Measurements from ENCODE around the gene CT47A1.
"Not testable (repeated sequence)": the region's sequence is repeated elsewhere in the genome, so short reads cannot be mapped to it uniquely, and the experiment has no call there.

The CT47A1 gene

DNA sequence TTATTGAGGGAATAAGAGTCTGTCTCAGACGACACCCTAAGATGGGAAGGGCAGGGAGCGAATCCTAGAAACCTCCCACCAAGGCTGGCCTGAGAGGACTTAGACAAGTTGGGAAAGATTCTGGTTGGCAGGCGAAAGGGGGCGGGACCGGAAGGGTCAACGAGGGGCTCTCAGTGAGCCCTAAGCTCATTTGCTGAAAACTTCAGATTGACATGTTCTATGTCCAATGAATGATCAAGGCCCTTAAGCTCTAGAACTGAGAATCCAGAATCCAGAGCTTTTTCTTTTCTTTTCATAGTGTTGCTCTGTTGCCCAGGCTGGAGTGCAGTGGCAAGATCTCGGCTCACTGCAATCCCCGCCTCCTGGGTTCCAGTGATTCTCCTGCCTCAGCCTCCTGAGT lies at the start of gene CT47A1:
TSS of gene CT47A1 (minus strand) at position 101 of the 400 bp plus-strand sequence. CDS start 231 bp downstream, outside the sequence.
- DNase-seq: not testable (repeated sequence)

DNA sequence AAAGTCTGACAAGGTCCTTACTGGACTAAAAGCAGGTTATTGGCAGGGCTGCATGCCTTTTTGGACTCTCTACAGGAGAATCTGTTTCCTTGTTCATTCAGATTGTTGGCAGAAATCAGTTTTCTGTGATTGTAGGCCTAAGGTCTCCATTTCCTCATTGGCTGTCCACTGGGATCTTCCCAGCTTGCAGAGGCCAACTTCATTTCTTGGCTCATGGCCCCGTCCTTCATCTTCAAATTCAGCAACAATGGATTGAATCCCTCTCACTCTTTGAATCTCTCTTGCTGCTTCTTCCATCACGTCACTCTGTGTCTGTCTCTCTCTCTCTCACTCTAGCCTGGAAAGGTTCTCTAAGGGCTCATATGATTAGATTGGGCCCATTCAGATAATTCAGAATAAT lies 47.0 kb upstream of the CT47A1 start:
- no peak for DNase-seq

DNA sequence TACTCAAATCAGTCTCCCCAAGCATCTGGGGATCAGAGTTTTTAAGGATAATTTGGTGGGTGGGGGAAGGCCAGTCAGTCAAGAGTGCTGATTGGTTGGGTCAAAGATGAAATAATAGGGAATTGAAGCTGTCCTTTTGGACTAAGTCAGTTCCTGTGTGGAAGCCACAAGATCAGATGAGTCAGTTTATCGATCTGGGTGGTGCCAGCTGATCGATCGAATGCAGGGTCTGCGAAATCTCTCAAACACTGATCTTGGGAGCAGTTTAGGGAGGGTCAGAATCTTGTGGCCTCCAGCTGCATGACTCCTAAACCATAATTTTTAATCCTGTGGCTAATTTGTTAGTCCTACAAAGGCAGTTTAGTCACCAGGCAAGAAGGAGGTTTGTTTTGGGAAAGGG lies 44.5 kb upstream of the CT47A1 start:
- no peak for DNase-seq

DNA sequence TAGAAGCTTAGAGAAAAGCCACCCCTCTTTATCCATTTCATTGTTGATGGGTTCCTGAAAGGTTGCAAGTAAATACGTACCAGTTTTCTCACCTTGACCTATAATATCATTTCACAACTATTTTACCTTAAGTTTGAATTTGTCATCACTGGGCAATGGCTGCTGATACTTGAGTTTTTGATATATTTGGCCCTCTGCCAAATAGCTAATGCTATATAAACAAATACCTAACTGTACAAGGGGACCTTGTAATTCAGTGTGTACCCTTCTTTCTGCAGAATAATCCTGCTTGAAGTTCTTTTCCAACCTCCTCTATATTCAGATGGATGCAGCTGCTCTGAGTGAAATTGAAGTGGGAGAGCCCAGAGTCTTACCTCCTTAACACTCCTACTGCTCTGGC lies 42.9 kb upstream of the CT47A1 start:
- no peak for DNase-seq

DNA sequence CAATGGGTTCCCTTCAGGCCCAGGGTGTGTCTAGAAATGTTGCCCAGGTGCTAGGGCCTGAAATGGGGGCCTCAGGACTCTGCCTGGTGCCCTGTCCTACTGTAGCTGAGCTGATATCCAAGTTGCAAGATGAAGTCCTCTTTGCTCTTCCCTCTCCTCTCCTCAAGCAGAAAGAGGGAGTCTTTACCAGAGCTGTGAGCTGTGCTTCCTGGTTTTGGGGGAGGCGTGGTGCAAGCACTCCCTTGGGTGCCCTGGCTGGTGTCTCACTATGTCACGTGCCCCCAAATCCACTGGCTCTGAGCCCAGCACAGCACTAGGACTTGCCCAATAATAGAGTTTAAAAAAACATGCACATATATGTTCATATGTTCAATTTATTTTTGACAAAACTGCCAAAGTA lies 29.3 kb upstream of the CT47A1 start:
- no peak for DNase-seq

DNA sequence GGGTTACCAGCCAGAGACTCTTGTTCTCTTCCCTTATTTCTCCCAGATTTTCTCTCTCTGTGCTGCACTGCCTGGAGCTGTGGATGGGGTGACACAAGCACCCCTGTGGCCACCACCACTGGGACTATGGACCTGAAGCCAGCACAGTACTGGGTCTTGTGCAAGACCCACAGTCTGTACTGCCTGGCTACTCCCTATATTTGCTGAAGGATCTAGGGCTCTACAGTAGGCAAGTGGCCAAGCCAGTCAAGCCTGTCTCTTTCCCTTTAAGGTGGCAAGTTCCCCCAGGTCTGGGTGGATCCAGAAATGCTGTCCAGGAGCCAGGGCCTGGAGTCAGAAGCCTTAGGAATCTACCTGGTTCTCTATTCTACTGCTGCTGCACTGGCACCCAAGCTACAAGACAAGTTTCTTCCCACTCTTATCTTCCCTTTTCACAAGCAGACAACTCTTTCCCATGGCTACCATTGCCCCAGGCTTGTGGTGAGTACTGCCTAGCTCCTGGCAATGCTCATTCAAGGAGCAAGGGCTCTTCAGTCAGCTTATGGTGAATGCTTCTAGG lies 28.4 kb upstream of the CT47A1 start:
- no peak for DNase-seq

DNA sequence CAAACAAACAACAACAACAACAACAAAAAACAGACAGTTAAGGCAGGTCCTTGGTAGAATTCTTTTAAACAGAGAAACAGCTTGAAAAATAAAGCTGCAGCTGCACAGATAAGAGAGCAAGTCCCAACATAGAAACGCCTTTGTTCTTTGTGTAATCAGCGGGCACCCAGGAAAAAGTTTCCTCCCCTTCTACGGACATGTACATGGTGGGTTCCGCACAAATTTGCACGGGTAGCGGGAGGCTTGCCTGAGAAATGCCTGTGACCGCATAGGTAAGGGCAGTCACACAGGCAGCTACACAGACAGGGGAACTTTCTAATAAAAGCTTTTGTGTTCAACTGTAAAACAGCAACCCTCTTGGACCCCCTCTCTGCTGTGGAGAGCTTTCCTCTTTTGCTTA lies 25.7 kb upstream of the CT47A1 start:
- DNase-seq: no peak

DNA sequence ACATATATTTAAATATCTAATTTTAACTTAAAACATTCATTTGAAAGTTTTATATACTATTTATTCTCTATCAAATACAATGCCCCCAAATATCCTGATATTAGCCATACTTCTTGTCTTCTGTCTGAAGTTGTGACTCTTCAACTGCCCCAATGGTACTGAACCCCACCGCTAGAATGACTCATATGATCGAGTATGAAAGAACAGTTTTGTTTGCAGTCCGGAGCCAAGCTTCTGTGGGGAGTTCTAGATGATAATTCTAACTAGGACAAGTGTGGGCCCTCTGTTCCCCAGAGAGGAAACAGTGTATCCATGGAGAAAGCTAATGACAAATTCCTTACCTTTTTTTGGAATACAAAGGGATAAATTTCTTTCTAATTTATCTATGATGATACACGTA lies 24.7 kb upstream of the CT47A1 start:
- no peak for DNase-seq

DNA sequence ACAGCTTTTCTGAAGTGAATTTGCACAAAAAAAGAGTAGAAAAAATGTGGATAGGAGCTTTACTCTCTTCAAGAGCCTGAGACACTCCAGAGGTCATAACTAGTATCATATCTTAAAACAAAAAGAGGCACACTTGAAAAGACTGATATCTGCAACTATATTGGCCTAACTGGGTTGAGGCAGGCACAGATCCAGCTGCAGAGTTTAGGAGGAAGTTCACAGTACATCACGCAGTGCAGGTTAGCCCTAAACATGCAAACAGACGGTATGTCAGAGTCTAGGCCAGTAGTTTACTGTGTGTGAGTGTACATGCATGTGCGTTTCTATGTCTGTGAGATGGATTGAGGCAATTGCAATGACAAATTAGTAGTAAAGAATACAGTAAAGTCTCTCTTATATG lies 24.2 kb upstream of the CT47A1 start:
- no peak for DNase-seq

DNA sequence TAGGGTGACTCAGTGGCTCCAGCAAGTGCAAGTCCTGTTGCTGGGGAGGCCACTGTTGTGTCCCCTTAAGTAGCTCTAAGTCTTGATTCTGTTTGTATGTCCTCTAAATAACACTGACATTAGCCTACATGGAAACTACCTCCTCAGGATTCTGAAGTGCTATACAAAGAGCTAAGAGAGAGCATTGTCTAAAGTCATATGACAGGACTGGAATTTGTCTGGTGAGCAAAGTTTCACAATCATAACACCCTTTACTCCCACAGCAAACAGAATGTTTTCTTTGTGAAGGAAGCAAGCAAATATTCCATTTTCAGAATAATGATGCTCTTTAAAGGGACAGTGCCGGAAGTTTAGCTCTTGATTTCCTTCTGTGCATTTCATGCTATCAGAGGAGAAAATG lies 23.4 kb upstream of the CT47A1 start:
- no peak for DNase-seq

DNA sequence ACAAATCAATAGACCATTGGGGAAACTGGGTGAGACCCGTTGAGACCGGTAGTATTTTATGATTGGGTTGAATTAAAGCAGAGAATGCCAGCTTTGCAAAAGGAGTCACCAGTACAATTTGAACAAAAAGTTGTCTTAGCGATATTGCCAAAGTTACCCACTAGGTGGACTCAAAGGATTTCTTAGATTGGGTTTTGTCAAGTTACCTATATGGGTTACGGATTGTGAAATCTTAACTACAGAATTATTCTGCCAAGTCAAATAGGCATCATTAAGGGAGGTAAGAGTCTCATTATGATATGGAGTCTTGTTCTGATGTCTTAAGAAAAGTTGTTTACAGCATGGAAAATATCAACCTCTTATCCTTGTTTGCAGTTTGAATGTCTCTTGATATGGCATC lies 15.0 kb upstream of the CT47A1 start:
- no peak for DNase-seq

DNA sequence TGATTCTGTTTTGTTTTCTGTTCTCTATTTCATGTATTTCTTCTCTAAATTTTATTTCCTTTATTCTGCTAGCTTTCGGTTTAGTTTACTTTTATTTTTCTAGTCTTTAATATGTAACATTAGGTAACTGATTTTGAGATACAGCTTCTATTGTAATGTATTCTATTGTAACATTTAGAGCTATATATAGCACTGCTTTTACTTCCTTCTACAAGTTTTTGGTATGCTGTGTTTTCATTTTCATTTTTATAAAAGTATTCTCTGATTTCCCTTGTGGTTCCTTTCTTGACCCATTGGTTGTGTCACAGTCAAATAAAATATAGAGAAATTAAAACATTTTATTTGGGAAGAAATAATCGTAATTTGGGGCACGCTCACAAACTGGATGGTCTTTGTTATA lies 13.9 kb upstream of the CT47A1 start:
- no peak for DNase-seq

DNA sequence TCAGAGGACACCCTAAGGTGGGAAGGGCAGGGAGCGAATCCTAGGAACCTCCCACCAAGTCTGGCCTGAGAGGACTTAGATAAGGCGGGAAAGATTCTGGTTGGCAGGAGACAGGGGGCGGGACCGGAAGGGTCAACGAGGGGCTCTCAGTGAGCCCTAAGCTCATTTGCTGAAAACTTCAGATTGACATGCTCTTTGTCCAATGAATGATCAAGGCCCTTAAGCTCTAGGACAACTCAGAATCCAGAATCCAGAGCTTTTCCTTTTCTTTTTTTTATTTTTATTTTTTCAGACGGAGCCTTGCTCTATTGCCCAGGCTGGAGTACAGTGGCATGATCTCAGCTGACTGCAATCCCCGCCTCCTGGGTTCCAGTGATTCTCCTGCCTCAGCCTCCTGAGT lies 29.1 kb downstream of the CT47A1 start, which contains the start of gene CT47A7:
TSS of gene CT47A7 (minus strand) at position 101 of the 400 bp plus-strand sequence. CDS start 255 bp downstream, outside the sequence.
- DNase-seq: not testable (repeated sequence)
